Pancreas (tissue), 10 donors: ENCODE data around the gene AOPEP. TPM values are rescaled to one million over a fixed set of nuclear protein-coding genes. Genes with fewer than 3 reads are reported as not detected.

Experiments
- ATAC-seq, 4 donors: fragments of 200-7000 bp; cut with Tn5 transposase; one replicate each; pipeline versions ENCODE4 v1.8.0 to v1.9.1; 2020; ENCODE audit warnings: mild to moderate bottlenecking in 4 of 4, moderate library complexity in 4 of 4
- DNase-seq, 6 donors: peaks; one replicate each; pipeline ENCODE4 v3.0.0-alpha.2; 2020
- FAIRE-seq: peaks from 2 replicates; lab custom pipeline; 2012; peaks lifted over from hg19 to GRCh38; lab: Jason Lieb, UNC
- H3K27ac ChIP-seq, 4 donors: fragments of 200-600 bp; sonication (generic); 1 replicate in 3 of 4; 2 replicates in 1 of 4; pipeline versions ENCODE4 v1.5.0 to v1.8.0; 2020
- H3K27me3 ChIP-seq, 4 donors: fragments of 200-600 bp; one replicate each; pipeline ENCODE4 v1.8.0; 2021
- H3K36me3 ChIP-seq, 3 donors: fragments of 200-600 bp; sonication (generic) in 1 of 3; one replicate each; pipeline versions ENCODE4 v1.5.0 to v1.8.0; 2020 to 2021
- H3K4me1 ChIP-seq, 3 donors: fragments of 200-600 bp; one replicate each; pipeline ENCODE4 v1.8.0; 2021
- H3K4me3 ChIP-seq, 4 donors: fragments of 200-600 bp; sonication (generic) in 2 of 4; one replicate each; pipeline versions ENCODE4 v1.5.0 to v1.8.0; 2020 to 2021
- H3K9me3 ChIP-seq, 4 donors: fragments of 200-600 bp; one replicate each; pipeline ENCODE4 v1.8.0; 2021
- CTCF ChIP-seq, 4 donors: fragments of 200-600 bp; sonication (generic) in 3 of 4; IDR thresholded peaks; one replicate each; pipeline versions ENCODE4 v1.5.0 to v1.8.0; 2021; ENCODE audit warnings: antibody characterized with exemption in 4 of 4
- WGBS, 2 donors: extraction: QIAGEN DNeasy Blood & Tissue Kit; methylation state at CpG; one replicate each; pipeline ENCODE4 v1.1.7; 2013; 5-methylcytosine and 5-hydroxymethylcytosine counted together
- intact Hi-C, 3 donors: fragments of 100-400 bp; cut with DNase I; formaldehyde crosslinking; loops; one replicate each; pipeline versions ENCODE4 v1.11.1 to v1.14.2; 2022
- polyA plus RNA-seq, 2 donors: library from polyadenylated mRNA; stranded (reverse); fragments of 200-250 nt; gene quantifications; one replicate each; pipeline ENCODE4 v1.2.3, GENCODE V29; 2013
- total RNA-seq, 6 donors: library from RNA; stranded (reverse); fragmentation: NEBNext Ultra II Directional in 4 of 6; extraction: Animal tissue kit (Norgen Biotek cat#: 25700) in 4 of 6; gene quantifications; one replicate each; pipeline versions ENCODE4 v1.2.1 to v1.2.4, GENCODE V29; 2021 to 2023
- donor health status: healthy with polysubstance abuse.
- donor health status: DM: no; HTN: no; CAD: no; lungs with moderate emphysema.
- donor health status: DM: no; HTN: no; CAD: no.
- donor health status: control.
- donor health status: control.
- donor health status: Bipolar disorder and iron deficiency.
- donor health status: DM: yes; HTN: yes; CAD: no.
- donor health status: DM: no; HTN: no; CAD: no.
- donor health status: DM: no; HTN: no; CAD: no.
- donor health status: DM: yes; HTN: yes; CAD: no.

The AOPEP gene
- total and polyA plus RNA-seq, 8 donors: 50.5 to 140 (median 76.7) TPM

- FAIRE-seq (no peak), DNase-seq (peak in 3 of 6 donors; percentile 48 to 76 (median 55)), ATAC-seq (peak in 3 of 4 donors; percentile 6 to 12 (median 6))
- H3K27me3 ChIP-seq: no peaks in the 10 kb centered on the region
- no peak for TF ChIP-seq CTCF (IDR thresholded peaks at IDR 0.05)
- intact Hi-C loops: no loop called here
- 74 to 87% methylated on average over 19 of the region's 19 CpGs for whole genome bisulfite sequencing, 2 donors
- H3K27ac ChIP-seq: peak overlapping the region; percentile 31 to 77 (median 53)
- H3K36me3 ChIP-seq: peaks cover 0 to 29% (median 0%) of the 10 kb centered on the region in 3 donors
- no peaks in the 10 kb centered on the region for H3K9me3 ChIP-seq
- peaks cover 16 to 32% (median 23%) of the 10 kb centered on the region in 3 donors for H3K4me1 ChIP-seq
- no peak overlapping the region for H3K4me3 ChIP-seq
These were observed 366.0 kb downstream of the AOPEP start for GRCh38 chr9:95092262-95093072.

GRCh38 chr9:95093586-95093985 lies 367.1 kb downstream of the AOPEP start:
- intact Hi-C loops: no loop called here
- H3K27ac ChIP-seq: peak overlapping the region in 1 of 4 donors; percentile 77
- DNase-seq: peak in 2 of 6 donors; percentile 11 to 32
- no peaks in the 10 kb centered on the region for H3K27me3 ChIP-seq
- no peaks in the 10 kb centered on the region for H3K9me3 ChIP-seq
- FAIRE-seq: no peak
- H3K36me3 ChIP-seq: peaks cover 0 to 18% (median 0%) of the 10 kb centered on the region in 3 donors
- H3K4me3 ChIP-seq: no peak overlapping the region
- H3K4me1 ChIP-seq: peaks cover 16 to 38% (median 23%) of the 10 kb centered on the region in 3 donors
- WGBS, 2 donors: 72 to 74% methylated on average over 16 of the region's 16 CpGs
- no peak for ATAC-seq
- TF ChIP-seq CTCF (IDR thresholded peaks at IDR 0.05): no peak

GRCh38 chr9:95094002-95094401 lies 367.5 kb downstream of the AOPEP start:
- 82 to 88% methylated on average over 10 of the region's 10 CpGs for WGBS, 2 donors
- intact Hi-C loops: no loop called here
- H3K27ac ChIP-seq: no peak overlapping the region
- peaks cover 0 to 13% (median 0%) of the 10 kb centered on the region in 3 donors for H3K36me3 ChIP-seq
- no peaks in the 10 kb centered on the region for H3K9me3 ChIP-seq
- no peak for FAIRE-seq
- no peaks in the 10 kb centered on the region for H3K27me3 ChIP-seq
- peak in 2 of 6 donors; percentile 12 to 18 for DNase-seq
- no peak overlapping the region for H3K4me3 ChIP-seq
- no peak for TF ChIP-seq CTCF (IDR thresholded peaks at IDR 0.05)
- no peak for ATAC-seq
- H3K4me1 ChIP-seq: peaks cover 18 to 39% (median 23%) of the 10 kb centered on the region in 3 donors

GRCh38 chr9:95095641-95096355 lies 369.3 kb downstream of the AOPEP start:
- TF ChIP-seq CTCF (IDR thresholded peaks at IDR 0.05): no peak
- peaks cover 0 to 7% (median 0%) of the 10 kb centered on the region in 3 donors for H3K36me3 ChIP-seq
- no peaks in the 10 kb centered on the region for H3K27me3 ChIP-seq
- ATAC-seq (no peak), FAIRE-seq (no peak), DNase-seq (peak in 3 of 6 donors; percentile 26 to 41 (median 36))
- no peaks in the 10 kb centered on the region for H3K9me3 ChIP-seq
- peaks cover 20 to 32% (median 24%) of the 10 kb centered on the region in 3 donors for H3K4me1 ChIP-seq
- 86 to 89% methylated on average over 22 of the region's 22 CpGs for WGBS, 2 donors
- no peak overlapping the region for H3K27ac ChIP-seq
- H3K4me3 ChIP-seq: no peak overlapping the region
- intact Hi-C loops: no loop called here
